SIG-M5 treated with dmso at 0.1 percent for 504 hours (cell line): Measurements from ENCODE around the gene FOXS1.

Experiments used
- DNase-seq: peaks from one replicate; lab custom pipeline; 2025; ENCODE audit not compliant: unreplicated experiment; lab: John Stamatoyannopoulos, UW

FOXS1 gene

DNA sequence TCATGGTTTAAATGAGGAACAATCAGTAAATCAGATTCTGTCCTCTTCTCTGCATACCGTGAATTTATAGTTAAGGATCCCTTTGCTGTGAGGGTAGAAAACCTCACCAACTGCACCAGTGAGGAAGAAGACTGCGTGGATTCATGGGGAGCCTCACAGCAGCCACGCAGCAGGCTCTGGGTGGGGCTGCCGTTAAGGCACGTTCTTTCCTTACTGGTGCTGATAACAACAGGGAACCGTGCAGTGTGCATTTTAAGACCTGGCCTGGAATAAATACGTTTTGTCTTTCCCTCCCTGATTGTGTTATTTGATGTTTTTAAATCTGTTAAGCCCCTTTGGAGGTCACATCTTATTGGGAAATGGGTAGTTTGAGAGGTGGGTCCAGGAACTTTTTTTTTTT is 43.9 kb downstream of the FOXS1 start:
- DNase-seq: no peak

DNA sequence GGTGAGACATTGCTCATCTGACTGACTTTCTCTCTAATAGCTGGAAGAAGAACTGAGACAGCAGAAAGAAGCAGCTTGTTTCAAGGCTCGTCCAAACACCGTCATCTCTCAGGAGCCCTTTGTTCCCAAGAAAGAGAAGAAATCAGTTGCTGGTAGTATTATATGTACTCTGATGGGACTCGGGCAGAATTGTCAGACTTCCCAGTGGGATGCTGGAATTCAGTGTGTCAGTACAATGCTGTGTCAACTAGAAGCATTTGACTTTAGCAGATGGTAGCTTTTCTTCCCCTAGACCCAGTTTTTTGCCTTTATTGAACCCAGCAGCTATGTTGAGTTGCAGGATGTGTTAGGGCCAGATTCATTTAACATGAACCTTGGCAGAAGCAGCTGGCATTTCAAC is 48.0 kb downstream of the FOXS1 start:
- no peak for DNase-seq
